ENCODE results near the gene MTUS2.
A peak's percentile ranks its signal among the peaks of the same experiment; 100 is the strongest.

MTUS2 gene

DNA sequence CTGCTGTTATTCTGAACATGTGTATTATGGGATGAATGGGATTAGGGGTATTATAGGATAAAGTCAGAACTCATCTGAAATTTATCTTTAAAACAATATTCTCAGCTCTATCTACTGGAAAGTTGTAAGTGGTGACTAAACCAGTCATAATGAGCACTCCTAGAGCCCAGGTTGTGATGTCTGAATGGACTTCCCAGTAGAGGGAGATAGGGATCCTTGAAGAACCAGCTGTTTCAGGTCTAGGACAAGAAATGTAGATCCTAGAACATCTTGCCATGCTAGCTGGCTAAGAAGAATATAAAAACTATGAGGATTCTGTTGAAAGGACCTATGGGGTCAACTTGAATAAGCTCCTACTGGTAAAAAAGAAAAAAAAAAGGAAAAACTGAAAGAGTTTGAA is 464.6 kb downstream of the MTUS2 start:
- TF ChIP-seq, protein P1, sequence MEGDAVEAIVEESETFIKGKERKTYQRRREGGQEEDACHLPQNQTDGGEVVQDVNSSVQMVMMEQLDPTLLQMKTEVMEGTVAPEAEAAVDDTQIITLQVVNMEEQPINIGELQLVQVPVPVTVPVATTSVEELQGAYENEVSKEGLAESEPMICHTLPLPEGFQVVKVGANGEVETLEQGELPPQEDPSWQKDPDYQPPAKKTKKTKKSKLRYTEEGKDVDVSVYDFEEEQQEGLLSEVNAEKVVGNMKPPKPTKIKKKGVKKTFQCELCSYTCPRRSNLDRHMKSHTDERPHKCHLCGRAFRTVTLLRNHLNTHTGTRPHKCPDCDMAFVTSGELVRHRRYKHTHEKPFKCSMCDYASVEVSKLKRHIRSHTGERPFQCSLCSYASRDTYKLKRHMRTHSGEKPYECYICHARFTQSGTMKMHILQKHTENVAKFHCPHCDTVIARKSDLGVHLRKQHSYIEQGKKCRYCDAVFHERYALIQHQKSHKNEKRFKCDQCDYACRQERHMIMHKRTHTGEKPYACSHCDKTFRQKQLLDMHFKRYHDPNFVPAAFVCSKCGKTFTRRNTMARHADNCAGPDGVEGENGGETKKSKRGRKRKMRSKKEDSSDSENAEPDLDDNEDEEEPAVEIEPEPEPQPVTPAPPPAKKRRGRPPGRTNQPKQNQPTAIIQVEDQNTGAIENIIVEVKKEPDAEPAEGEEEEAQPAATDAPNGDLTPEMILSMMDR (IDR thresholded peaks at IDR 0.05; ENCODE audit: low read depth, low read length, missing control alignments), result no peak
- no peak for DNase-seq (ENCODE audit: extremely low read depth, low read depth)
- H3K4me3 ChIP-seq (replicated peaks; ENCODE audit: low read depth, low read length), result no peak overlapping the region

DNA sequence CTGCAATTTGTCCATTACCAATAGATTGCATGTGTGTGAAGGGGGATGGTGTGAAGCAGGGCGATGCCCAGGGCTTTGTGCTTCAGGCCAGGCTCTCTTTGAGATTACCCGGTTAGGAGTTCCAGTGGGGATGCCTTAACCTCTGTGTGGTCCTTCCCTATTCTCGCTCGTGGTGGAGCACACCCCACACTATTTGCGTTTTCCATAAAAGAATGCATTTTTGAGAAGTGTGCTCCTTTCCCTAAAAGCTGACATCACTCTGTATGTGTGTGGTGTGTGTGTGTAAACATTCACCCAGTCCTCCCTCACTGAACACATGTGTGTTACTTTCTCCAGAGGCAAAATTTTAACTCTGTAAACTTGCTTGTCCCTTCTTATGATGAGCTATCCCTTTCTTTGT is 467.1 kb downstream of the MTUS2 start:
- no peak for DNase-seq (ENCODE audit: extremely low read depth, low read depth)
- TF ChIP-seq, protein P1 (IDR thresholded peaks at IDR 0.05; ENCODE audit: low read depth, low read length, missing control alignments), result no peak
- H3K4me3 ChIP-seq (replicated peaks; ENCODE audit: low read depth, low read length), result no peak overlapping the region

DNA sequence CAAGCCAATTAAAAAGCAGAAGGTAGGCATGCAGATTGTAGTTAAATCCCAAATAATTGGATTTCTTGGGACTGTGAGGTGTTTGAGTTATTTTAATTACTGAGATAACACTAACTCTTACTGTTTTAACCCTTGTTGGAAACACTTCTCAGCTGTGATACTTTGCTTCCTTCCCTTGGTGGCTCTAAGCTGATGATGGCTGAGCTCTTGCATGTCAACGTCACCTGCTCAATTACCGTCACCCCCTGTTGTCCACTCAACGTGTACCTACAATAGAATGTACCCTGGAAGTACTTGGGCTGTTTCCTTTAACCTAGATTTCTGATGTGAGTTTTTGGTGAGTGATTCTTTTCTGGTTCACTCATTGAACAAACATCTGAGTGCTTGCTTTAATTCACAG is 471.9 kb downstream of the MTUS2 start:
- TF ChIP-seq, protein P1 (IDR thresholded peaks at IDR 0.05; ENCODE audit: low read depth, low read length, missing control alignments), result no peak
- no peak overlapping the region for H3K4me3 ChIP-seq (replicated peaks; ENCODE audit: low read depth, low read length)
- DNase-seq (ENCODE audit: extremely low read depth, low read depth), result no peak

DNA sequence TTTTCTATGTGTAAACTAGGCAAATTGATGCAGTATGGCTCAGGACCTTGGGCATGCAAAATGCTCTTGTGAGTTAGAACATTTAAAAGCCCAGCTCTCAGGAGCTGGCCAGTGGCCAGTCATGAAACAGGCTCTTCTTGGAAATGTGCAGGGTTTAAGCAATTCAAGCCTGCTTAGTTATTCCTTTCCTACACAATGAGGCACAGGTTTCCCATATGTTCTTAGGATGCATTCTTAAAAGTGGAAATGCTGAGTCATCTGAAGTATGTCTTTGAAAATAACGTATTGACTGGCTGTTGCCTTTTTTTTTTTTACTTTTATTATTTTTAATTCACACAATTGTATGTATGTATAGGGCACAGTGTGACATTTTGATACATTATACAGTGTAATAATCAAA is 474.7 kb downstream of the MTUS2 start:
- TF ChIP-seq, protein P1 (IDR thresholded peaks at IDR 0.05; ENCODE audit: low read depth, low read length, missing control alignments), result no peak
- H3K4me3 ChIP-seq (replicated peaks; ENCODE audit: low read depth, low read length), result no peak overlapping the region
- peak; percentile 12 for DNase-seq (ENCODE audit: extremely low read depth, low read depth)

DNA sequence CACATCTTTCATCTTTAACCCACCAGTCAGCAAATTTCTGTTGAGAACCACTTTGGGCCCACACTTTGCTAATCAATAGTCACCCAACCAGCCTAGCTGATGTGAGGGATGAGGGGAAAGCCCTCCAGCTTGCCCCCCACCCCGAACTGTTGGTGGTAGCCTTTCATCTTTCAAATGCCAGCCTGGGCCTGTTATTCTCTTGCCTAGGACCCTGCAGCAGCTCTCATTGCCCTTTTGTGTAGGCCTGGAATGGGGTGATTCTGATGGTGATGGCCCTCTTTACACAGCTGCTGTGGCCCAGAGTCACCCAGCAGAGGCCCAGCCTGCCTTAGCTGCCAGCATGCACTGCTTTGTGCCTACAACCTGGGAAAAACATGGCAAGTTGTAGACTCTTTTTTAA is 480.9 kb downstream of the MTUS2 start:
- TF ChIP-seq, protein P1 (IDR thresholded peaks at IDR 0.05; ENCODE audit: low read depth, low read length, missing control alignments), result no peak
- H3K4me3 ChIP-seq (replicated peaks; ENCODE audit: low read depth, low read length), result no peak overlapping the region
- no peak for DNase-seq (ENCODE audit: extremely low read depth, low read depth)

DNA sequence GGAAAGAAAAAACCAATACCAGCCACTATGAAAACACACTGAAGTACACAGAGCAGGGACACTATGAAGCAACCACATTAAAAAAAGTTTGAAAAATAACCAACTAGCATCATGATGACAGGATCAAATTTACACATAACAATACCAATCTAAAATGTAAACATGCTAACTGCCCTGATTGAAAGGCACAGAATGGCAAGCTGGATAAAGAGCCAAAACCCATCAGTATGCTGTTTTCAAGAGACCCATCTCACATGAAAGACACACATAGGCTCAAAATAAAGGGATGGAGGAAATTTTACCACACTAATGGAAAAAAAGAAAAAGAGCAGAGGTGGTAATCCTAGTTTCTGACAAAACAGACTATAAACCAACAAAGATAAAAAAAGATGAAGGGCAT is 484.0 kb downstream of the MTUS2 start:
- no peak for DNase-seq (ENCODE audit: extremely low read depth, low read depth)
- TF ChIP-seq, protein P1 (IDR thresholded peaks at IDR 0.05; ENCODE audit: low read depth, low read length, missing control alignments), result no peak
- no peak overlapping the region for H3K4me3 ChIP-seq (replicated peaks; ENCODE audit: low read depth, low read length)

DNA sequence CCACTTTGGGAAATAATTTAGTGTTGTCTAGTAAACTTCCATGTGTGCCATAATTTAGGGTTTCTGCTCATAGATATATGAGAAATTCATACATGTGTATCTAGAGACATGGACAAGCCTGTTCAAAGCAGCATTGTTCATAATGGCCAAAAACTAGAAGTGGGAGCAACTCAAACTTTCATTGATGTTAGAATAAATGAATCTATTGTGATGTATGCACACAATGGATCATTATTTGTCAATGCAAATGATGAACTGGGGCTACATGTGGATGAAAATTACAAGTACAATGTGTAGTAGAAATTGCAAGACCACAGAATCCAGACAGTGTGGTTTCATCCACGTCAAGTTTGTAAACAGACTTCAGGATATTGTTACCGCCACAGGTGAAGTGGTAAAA is 490.7 kb downstream of the MTUS2 start:
- TF ChIP-seq, protein P1 (IDR thresholded peaks at IDR 0.05; ENCODE audit: low read depth, low read length, missing control alignments), result no peak
- H3K4me3 ChIP-seq (replicated peaks; ENCODE audit: low read depth, low read length), result no peak overlapping the region
- DNase-seq (ENCODE audit: extremely low read depth, low read depth), result no peak

Data from HFF-Myc (cell line).